H9 (cell line): ENCODE measurements around the gene DACH1. TPM values are rescaled to one million over a fixed set of nuclear protein-coding genes. Genes with fewer than 3 reads are reported as not detected.

Experiments
- DNase-seq: peaks from one replicate; pipeline ENCODE4 v3.0.0-alpha.2; 2017
- H2AFZ ChIP-seq: one replicate; pipeline ENCODE4 v1.6.1; 2013; ENCODE audit warnings: mild to moderate bottlenecking, low read length, control low read depth, moderate library complexity
- H2AK5ac ChIP-seq: 2 replicates; pipeline ENCODE4 v1.6.1; 2013; ENCODE audit warnings: low read length, control low read depth, mixed read lengths; ENCODE audit not compliant: insufficient read length
- H2BK120ac ChIP-seq: one replicate; pipeline ENCODE4 v1.6.1; 2013; ENCODE audit warnings: low read depth, mild to moderate bottlenecking, low read length, control low read depth, inconsistent platforms; ENCODE audit not compliant: poor library complexity, severe bottlenecking
- H2BK12ac ChIP-seq: 2 replicates; pipeline ENCODE4 v1.6.1; 2013; ENCODE audit warnings: low read length, control low read depth, mixed read lengths, low read depth; ENCODE audit not compliant: insufficient read length
- H2BK15ac ChIP-seq: 2 replicates; pipeline ENCODE4 v1.6.1; 2013; ENCODE audit warnings: low read depth, low read length, control low read depth
- H2BK20ac ChIP-seq: one replicate; pipeline ENCODE4 v1.6.1; 2013; ENCODE audit warnings: low read depth, mild to moderate bottlenecking, low read length, control low read depth, inconsistent platforms; ENCODE audit not compliant: poor library complexity, severe bottlenecking
- H2BK5ac ChIP-seq: 2 replicates; pipeline ENCODE4 v1.6.1; 2013; ENCODE audit warnings: low read length, control low read depth, mixed read lengths; ENCODE audit not compliant: insufficient read length
- H3K14ac ChIP-seq: 2 replicates; pipeline ENCODE4 v1.6.1; 2013; ENCODE audit warnings: low read length, control low read depth; ENCODE audit not compliant: insufficient read depth
- H3K18ac ChIP-seq: 2 replicates; pipeline ENCODE4 v1.6.1; 2013; ENCODE audit warnings: low read depth, mild to moderate bottlenecking, mixed read lengths, low read length, control low read depth; ENCODE audit not compliant: insufficient read length
- H3K23ac ChIP-seq: 2 replicates; pipeline ENCODE4 v1.6.1; 2013; ENCODE audit warnings: low read length, control low read depth, mixed read lengths, low read depth; ENCODE audit not compliant: insufficient read length
- H3K23me2 ChIP-seq: 2 replicates; pipeline ENCODE4 v1.6.1; 2013; ENCODE audit warnings: low read depth, mild to moderate bottlenecking, mixed read lengths, low read length, control low read depth; ENCODE audit not compliant: insufficient read length, poor library complexity, severe bottlenecking
- H3K27ac ChIP-seq: 2 replicates; pipeline ENCODE4 v1.5.1; 2013; ENCODE audit warnings: low read length, control low read depth, mixed read lengths, low read depth; ENCODE audit not compliant: insufficient read length
- H3K27me3 ChIP-seq: 2 replicates; pipeline ENCODE4 v1.6.1; 2013; ENCODE audit warnings: low read length, control low read depth, inconsistent platforms; ENCODE audit not compliant: insufficient read depth
- H3K4ac ChIP-seq: 2 replicates; pipeline ENCODE4 v1.6.1; 2013; ENCODE audit warnings: low read depth, mild to moderate bottlenecking, control low read depth, inconsistent platforms, low read length, moderate library complexity
- H3K4me1 ChIP-seq: 2 replicates; pipeline ENCODE4 v1.6.1; 2013; ENCODE audit warnings: low read length, control low read depth, inconsistent platforms; ENCODE audit not compliant: insufficient read depth
- H3K4me2 ChIP-seq: 2 replicates; pipeline ENCODE4 v1.6.1; 2013; ENCODE audit warnings: low read length, control low read depth, mixed read lengths; ENCODE audit not compliant: insufficient read length, insufficient read depth
- H3K56ac ChIP-seq: 2 replicates; pipeline ENCODE4 v1.6.1; 2013; ENCODE audit warnings: low read depth, mild to moderate bottlenecking, mixed read lengths, low read length, control low read depth; ENCODE audit not compliant: insufficient read length
- H3K79me1 ChIP-seq: 2 replicates; pipeline ENCODE4 v1.6.1; 2013; ENCODE audit warnings: low read depth, mild to moderate bottlenecking, moderate library complexity, low read length, control low read depth, inconsistent platforms; ENCODE audit not compliant: insufficient read depth, poor library complexity, severe bottlenecking
- H3K79me2 ChIP-seq: 2 replicates; pipeline ENCODE4 v1.6.1; 2013; ENCODE audit warnings: low read length, control low read depth, inconsistent platforms; ENCODE audit not compliant: insufficient read depth
- H3K9ac ChIP-seq: 2 replicates; pipeline ENCODE4 v1.6.1; 2013; ENCODE audit warnings: low read length, control low read depth, mixed read lengths; ENCODE audit not compliant: insufficient read length; ENCODE audit errors: extremely low read depth
- H3K9me3 ChIP-seq: one replicate; pipeline ENCODE4 v1.6.1; 2013; ENCODE audit warnings: low read depth, low read length, inconsistent platforms; ENCODE audit not compliant: control insufficient read depth
- H3T11ph ChIP-seq: one replicate; pipeline ENCODE4 v1.6.1; 2013; ENCODE audit warnings: mild to moderate bottlenecking, low read length, control low read depth, inconsistent platforms
- H4K20me1 ChIP-seq: one replicate; pipeline ENCODE4 v1.6.1; 2013; ENCODE audit not compliant: control insufficient read depth, insufficient read length, insufficient read depth
- H4K5ac ChIP-seq: 2 replicates; pipeline ENCODE4 v1.6.1; 2013; ENCODE audit warnings: low read depth, mild to moderate bottlenecking, mixed read lengths, low read length, control low read depth; ENCODE audit not compliant: insufficient read length
- H4K8ac ChIP-seq: replicated peaks from 2 replicates; pipeline ENCODE4 v1.6.1; 2013; ENCODE audit warnings: low read length, control low read depth, mixed read lengths, low read depth; ENCODE audit not compliant: insufficient read length
- H4K91ac ChIP-seq: 2 replicates; pipeline ENCODE4 v1.6.1; 2013; ENCODE audit warnings: low read depth, mild to moderate bottlenecking, moderate library complexity, mixed read lengths, low read length, control low read depth; ENCODE audit not compliant: insufficient read length
- H3K27ac Mint-ChIP-seq, 3 experiments: 2 replicates in 2 of 3; 3 replicates in 1 of 3; pipeline ENCODE4 v1.8.0; 2020 to 2021; ENCODE audit warnings: mixed read lengths in 3 of 3, mild to moderate bottlenecking in 1 of 3, moderate library complexity in 1 of 3
- H3K27me3 Mint-ChIP-seq: 2 replicates; pipeline ENCODE4 v1.8.0; 2021; ENCODE audit warnings: low read depth, mild to moderate bottlenecking, moderate library complexity, mixed read lengths
- H3K36me3 Mint-ChIP-seq, 3 experiments: 2 replicates in 2 of 3; 3 replicates in 1 of 3; pipeline ENCODE4 v1.8.0; 2020 to 2021; ENCODE audit warnings: low read depth in 3 of 3, mixed read lengths in 3 of 3; ENCODE audit not compliant: insufficient read depth in 1 of 3
- H3K4me1 Mint-ChIP-seq, 2 experiments: 2 replicates each; pipeline ENCODE4 v1.8.0; 2020; ENCODE audit warnings: mixed read lengths in 2 of 2
- H3K4me3 Mint-ChIP-seq, 2 experiments: 2 replicates in 1 of 2; 3 replicates in 1 of 2; pipeline ENCODE4 v1.8.0; 2020 to 2021; ENCODE audit warnings: mild to moderate bottlenecking in 2 of 2, mixed read lengths in 2 of 2, moderate library complexity in 1 of 2
- H3K9me3 Mint-ChIP-seq, 2 experiments: 2 replicates in 1 of 2; 3 replicates in 1 of 2; pipeline ENCODE4 v1.8.0; 2020; ENCODE audit warnings: mild to moderate bottlenecking in 2 of 2, mixed read lengths in 2 of 2, moderate library complexity in 1 of 2
- WGBS: extraction: QIAGEN DNeasy Blood & Tissue Kit; methylation state at CpG from one replicate; pipeline ENCODE4 v1.1.7; 2013; ENCODE audit warnings: missing lambda C conversion rate, low lambda C conversion rate, mixed read lengths; ENCODE audit not compliant: insufficient read length; ENCODE audit errors: extremely low coverage; 5-methylcytosine and 5-hydroxymethylcytosine counted together
- total RNA-seq: library from RNA; stranded (reverse); gene quantifications from 2 replicates; pipeline ENCODE4 v1.2.1, GENCODE V29; 2021
- TF ChIP-seq, protein P1 (sequence below): fragments of 200-600 bp; sonication (generic); conservative IDR thresholded peaks from 3 replicates; pipeline ENCODE4 v1.8.0; 2021; ENCODE audit warnings: antibody characterized with exemption, mild to moderate bottlenecking

The DACH1 gene
- total RNA-seq, 1 experiment from 2014 or later: not detected

DNA sequence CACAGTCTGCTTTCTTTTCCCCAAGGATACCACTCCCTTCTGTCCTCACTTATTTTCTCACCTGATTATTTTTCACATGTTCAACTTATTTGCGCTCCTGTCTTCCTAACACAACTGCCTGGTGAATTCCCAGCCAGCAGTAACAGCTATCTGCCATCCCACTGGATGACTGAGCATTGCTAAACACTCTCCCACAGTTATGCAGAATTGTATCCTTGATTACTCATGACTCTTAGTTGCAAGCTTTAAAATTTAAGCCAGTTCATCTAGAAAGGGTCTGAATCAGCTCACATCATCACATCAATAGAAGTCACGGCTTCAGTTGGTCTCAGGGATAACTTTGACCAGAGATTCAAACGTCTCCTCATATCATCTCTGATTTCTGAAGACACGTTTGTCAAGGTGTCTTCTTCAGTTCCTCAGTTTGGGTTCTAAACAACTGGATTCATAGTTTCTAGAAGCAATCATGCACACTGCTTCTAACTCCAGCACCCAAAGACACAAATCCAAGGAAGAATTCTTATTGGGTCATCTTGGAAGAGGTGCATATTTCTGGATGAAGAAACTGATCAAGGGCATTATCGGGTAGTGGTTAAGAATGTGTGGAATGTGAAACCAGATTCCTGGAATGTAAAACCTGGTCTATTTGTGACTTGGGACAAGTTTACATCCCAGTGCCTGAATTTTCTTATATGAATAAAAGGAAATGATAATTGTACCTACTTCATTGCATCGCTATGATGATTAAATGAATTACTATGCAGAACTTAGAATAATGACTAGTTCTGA, 13.9 kb upstream of the DACH1 start:
- Histone ChIP-seq H2BK120ac (no peak overlapping the region), H3K23me2 (no peaks in the 10 kb centered on the region), H3K56ac (no peak overlapping the region), H3K14ac (no peak overlapping the region), H4K20me1 (no peaks in the 10 kb centered on the region), H3K4me2 (no peak overlapping the region), H3T11ph (no peak overlapping the region), H2AFZ (no peak overlapping the region), H4K5ac (no peak overlapping the region), H2BK15ac (no peak overlapping the region), H3K79me2 (no peaks in the 10 kb centered on the region), H4K91ac (no peak overlapping the region), H4K8ac (no peak overlapping the region), H2BK5ac (no peak overlapping the region), H3K9me3 (no peaks in the 10 kb centered on the region), H2BK12ac (no peak overlapping the region), H2AK5ac (no peak overlapping the region), H2BK20ac (no peak overlapping the region), H3K27me3 (no peaks in the 10 kb centered on the region), H3K27ac (peak overlapping the region; percentile 37), H3K9ac (no peak overlapping the region), H3K23ac (no peak overlapping the region), H3K18ac (no peak overlapping the region), H3K4ac (no peak overlapping the region), H3K79me1 (no peaks in the 10 kb centered on the region), H3K4me1 (peaks cover 13% of the 10 kb centered on the region; the same call in 1 of the 2 replicates)
- H3K4me3 Mint-ChIP-seq: no peak overlapping the region
- peaks cover 4% of the 10 kb centered on the region; the same call in 1 of the 2 replicates for H3K27me3 Mint-ChIP-seq
- peaks cover 24 to 27% of the 10 kb centered on the region in 2 experiments for H3K4me1 Mint-ChIP-seq
- TF ChIP-seq, protein P1, sequence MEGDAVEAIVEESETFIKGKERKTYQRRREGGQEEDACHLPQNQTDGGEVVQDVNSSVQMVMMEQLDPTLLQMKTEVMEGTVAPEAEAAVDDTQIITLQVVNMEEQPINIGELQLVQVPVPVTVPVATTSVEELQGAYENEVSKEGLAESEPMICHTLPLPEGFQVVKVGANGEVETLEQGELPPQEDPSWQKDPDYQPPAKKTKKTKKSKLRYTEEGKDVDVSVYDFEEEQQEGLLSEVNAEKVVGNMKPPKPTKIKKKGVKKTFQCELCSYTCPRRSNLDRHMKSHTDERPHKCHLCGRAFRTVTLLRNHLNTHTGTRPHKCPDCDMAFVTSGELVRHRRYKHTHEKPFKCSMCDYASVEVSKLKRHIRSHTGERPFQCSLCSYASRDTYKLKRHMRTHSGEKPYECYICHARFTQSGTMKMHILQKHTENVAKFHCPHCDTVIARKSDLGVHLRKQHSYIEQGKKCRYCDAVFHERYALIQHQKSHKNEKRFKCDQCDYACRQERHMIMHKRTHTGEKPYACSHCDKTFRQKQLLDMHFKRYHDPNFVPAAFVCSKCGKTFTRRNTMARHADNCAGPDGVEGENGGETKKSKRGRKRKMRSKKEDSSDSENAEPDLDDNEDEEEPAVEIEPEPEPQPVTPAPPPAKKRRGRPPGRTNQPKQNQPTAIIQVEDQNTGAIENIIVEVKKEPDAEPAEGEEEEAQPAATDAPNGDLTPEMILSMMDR: no peak
- peak overlapping the region in 2 of 3 experiments; percentile 17 to 36; a peak in 2 of 7 replicates for H3K27ac Mint-ChIP-seq
- H3K9me3 Mint-ChIP-seq: peaks cover 5% of the 10 kb centered on the region in 2 experiments; a peak in 4 of 5 replicates
- no peak for DNase-seq
- WGBS: no CpG with 5 or more reads among the region's 6 CpGs
- H3K36me3 Mint-ChIP-seq: peaks cover 0 to 12% (median 0%) of the 10 kb centered on the region in 3 experiments; a peak in 2 of 7 replicates
